H1 (cell line): ENCODE data around the gene TTC23. TPM values are rescaled to one million over a fixed set of nuclear protein-coding genes. Genes with fewer than 3 reads are reported as not detected.

Source experiments
- CTCF ChIA-PET: fragments of 300-600 bp; sonication (Branson Sonifier 250); formaldehyde crosslinking; loops from one replicate; lab custom pipeline; 2021; ENCODE audit not compliant: partially characterized antibody; lab: Charles Lee
- POLR2A ChIA-PET: fragments of 300-600 bp; sonication (Branson Sonifier 250); formaldehyde crosslinking; loops from one replicate; lab custom pipeline; 2021; ENCODE audit warnings: inconsistent platforms; ENCODE audit not compliant: partially characterized antibody; lab: Charles Lee
- DNase-seq, 2 experiments: peaks; one replicate each; pipeline versions ENCODE4 v3.0.0 to v3.0.0-alpha.2; 2010 to 2022; ENCODE audit warnings: low spot score in 2 of 2, low read depth in 1 of 2, mixed read lengths in 1 of 2
- FAIRE-seq: peaks from 2 replicates; lab custom pipeline; 2011; peaks lifted over from hg19 to GRCh38; lab: Jason Lieb, UNC
- H2AFZ ChIP-seq: 2 replicates; pipeline ENCODE4 v1.8.1; 2012; ENCODE audit warnings: low read length, inconsistent platforms
- H2AK5ac ChIP-seq: 2 replicates; pipeline ENCODE4 v1.6.1; 2013; ENCODE audit warnings: low read depth, low read length
- H2BK120ac ChIP-seq: replicated peaks from 2 replicates; pipeline ENCODE3; 2013; ENCODE audit warnings: low read depth, low read length, inconsistent platforms
- H2BK12ac ChIP-seq: 2 replicates; pipeline ENCODE4 v1.6.1; 2013; ENCODE audit warnings: low read depth, low read length
- H2BK15ac ChIP-seq: 2 replicates; pipeline ENCODE4 v1.6.1; 2013; ENCODE audit warnings: low read length
- H2BK20ac ChIP-seq: 2 replicates; pipeline ENCODE4 v1.6.1; 2013; ENCODE audit warnings: low read length
- H2BK5ac ChIP-seq: 2 replicates; pipeline ENCODE4 v1.6.1; 2013; ENCODE audit warnings: low read depth, low read length
- H3K14ac ChIP-seq: 2 replicates; pipeline ENCODE4 v1.6.1; 2013; ENCODE audit warnings: inconsistent platforms; ENCODE audit not compliant: insufficient read length
- H3K18ac ChIP-seq: 2 replicates; pipeline ENCODE4 v1.6.1; 2013; ENCODE audit warnings: low read length; ENCODE audit errors: extremely low read depth
- H3K23ac ChIP-seq: 2 replicates; pipeline ENCODE4 v1.6.1; 2013; ENCODE audit warnings: inconsistent platforms; ENCODE audit not compliant: insufficient read length
- H3K23me2 ChIP-seq: 2 replicates; pipeline ENCODE4 v1.6.1; 2013; ENCODE audit warnings: low read depth, low read length
- H3K27ac ChIP-seq: 2 replicates; pipeline ENCODE4 v1.6.1; 2011; ENCODE audit warnings: low read depth, low read length, inconsistent platforms
- H3K27me3 ChIP-seq, 4 experiments: replicated peaks in 1 of 4; 1 replicate in 1 of 4; 2 replicates in 3 of 4; pipeline versions ENCODE4 v1.6.1 to v1.8.1; 2011 to 2013; ENCODE audit warnings: low read length in 3 of 4, mild to moderate bottlenecking in 3 of 4, inconsistent platforms in 2 of 4, mixed read lengths in 2 of 4, moderate library complexity in 1 of 4; ENCODE audit not compliant: control insufficient read depth in 3 of 4, insufficient read depth in 3 of 4; ENCODE audit errors: extremely low read depth in 1 of 4
- H3K36me3 ChIP-seq, 4 experiments: 2 replicates each; pipeline versions ENCODE4 v1.6.1 to v1.8.1; 2011 to 2013; ENCODE audit warnings: mild to moderate bottlenecking in 4 of 4, low read length in 3 of 4, moderate library complexity in 2 of 4, control low read depth in 1 of 4, inconsistent platforms in 1 of 4; ENCODE audit not compliant: insufficient read depth in 4 of 4, control insufficient read depth in 2 of 4
- H3K4ac ChIP-seq: replicated peaks from 2 replicates; pipeline ENCODE3; 2013; ENCODE audit warnings: low read length, low read depth, mixed read lengths, inconsistent platforms; ENCODE audit not compliant: insufficient read length
- H3K4me1 ChIP-seq, 4 experiments: replicated peaks in 1 of 4; 1 replicate in 1 of 4; 2 replicates in 3 of 4; pipeline versions ENCODE4 v1.6.1 to v1.8.1; 2011 to 2013; ENCODE audit warnings: low read length in 3 of 4, inconsistent platforms in 2 of 4, mixed read lengths in 1 of 4; ENCODE audit not compliant: insufficient read depth in 4 of 4, control insufficient read depth in 3 of 4
- H3K4me2 ChIP-seq, 2 experiments: 2 replicates each; pipeline versions ENCODE4 v1.6.1 to v1.8.1; 2011 to 2013; ENCODE audit warnings: low read depth in 2 of 2, low read length in 2 of 2, control low read depth in 1 of 2, inconsistent platforms in 1 of 2, mild to moderate bottlenecking in 1 of 2; ENCODE audit not compliant: insufficient read depth in 1 of 2
- H3K4me3 ChIP-seq, 4 experiments: fragments of 200-600, 300-600 bp in 1 of 4; sonication (generic), shearing (Covaris generic), sonication (Bioruptor Twin) in 1 of 4; 2 replicates each; pipeline versions ENCODE4 v1.5.1 to v1.8.1; 2011 to 2016; ENCODE audit warnings: low read length in 4 of 4, low read depth in 3 of 4, control low read depth in 2 of 4, inconsistent platforms in 2 of 4, mild to moderate bottlenecking in 2 of 4, mixed read lengths in 1 of 4, moderate library complexity in 1 of 4; ENCODE audit not compliant: insufficient read depth in 2 of 4; ENCODE audit errors: extremely low read depth in 1 of 4
- H3K56ac ChIP-seq: replicated peaks from 2 replicates; pipeline ENCODE3; 2013; ENCODE audit warnings: low read depth, mild to moderate bottlenecking, mixed read lengths, low read length, inconsistent platforms; ENCODE audit not compliant: insufficient read length
- H3K79me1 ChIP-seq: 2 replicates; pipeline ENCODE4 v1.6.1; 2013; ENCODE audit warnings: low read depth, low read length, control low read depth
- H3K79me2 ChIP-seq, 2 experiments: 2 replicates each; pipeline versions ENCODE4 v1.6.1 to v1.8.1; 2012 to 2013; ENCODE audit warnings: low read length in 2 of 2, mild to moderate bottlenecking in 2 of 2, inconsistent platforms in 1 of 2; ENCODE audit not compliant: insufficient read depth in 2 of 2, control insufficient read depth in 1 of 2
- H3K9ac ChIP-seq, 4 experiments: replicated peaks in 1 of 4; 1 replicate in 1 of 4; 2 replicates in 3 of 4; pipeline versions ENCODE4 v1.6.1 to v1.8.1; 2011 to 2013; ENCODE audit warnings: low read depth in 3 of 4, low read length in 3 of 4, control low read depth in 2 of 4, mild to moderate bottlenecking in 2 of 4, moderate library complexity in 2 of 4, inconsistent platforms in 1 of 4; ENCODE audit errors: extremely low read depth in 1 of 4
- H3K9me3 ChIP-seq, 2 experiments: 2 replicates each; pipeline versions ENCODE4 v1.6.1 to v1.8.1; 2012 to 2013; ENCODE audit warnings: mild to moderate bottlenecking in 2 of 2, moderate library complexity in 2 of 2, control low read depth in 1 of 2, inconsistent platforms in 1 of 2, low read depth in 1 of 2, low read length in 1 of 2, mixed read lengths in 1 of 2; ENCODE audit not compliant: insufficient read depth in 2 of 2
- H4K20me1 ChIP-seq, 2 experiments: replicated peaks in 1 of 2; 2 replicates each; pipeline versions ENCODE3 to v1.8.1; 2011 to 2013; ENCODE audit warnings: inconsistent platforms in 2 of 2, low read length in 2 of 2, mild to moderate bottlenecking in 1 of 2; ENCODE audit not compliant: insufficient read depth in 2 of 2, control insufficient read depth in 1 of 2
- H4K5ac ChIP-seq: 2 replicates; pipeline ENCODE4 v1.6.1; 2013; ENCODE audit warnings: low read length, low read depth, mixed read lengths, inconsistent platforms; ENCODE audit not compliant: insufficient read length
- H4K8ac ChIP-seq: 2 replicates; pipeline ENCODE4 v1.8.0; 2013; ENCODE audit warnings: mild to moderate bottlenecking, moderate library complexity, low read length, inconsistent platforms; ENCODE audit not compliant: insufficient read depth; ENCODE audit errors: extremely low read depth
- H4K91ac ChIP-seq: replicated peaks from 2 replicates; pipeline ENCODE3; 2013; ENCODE audit warnings: low read length, mixed read lengths, inconsistent platforms; ENCODE audit not compliant: insufficient read length
- HDAC6 ChIP-seq: IDR thresholded peaks from one replicate; pipeline ENCODE4 v1.7.1; 2012; ENCODE audit warnings: low read depth, mild to moderate bottlenecking, inconsistent platforms, low read length, moderate library complexity
- KDM5A ChIP-seq: fragments of 200-600 bp; IDR thresholded peaks from 2 replicates; pipeline ENCODE4 v1.7.1; 2012; ENCODE audit warnings: mild to moderate bottlenecking, low read length, inconsistent platforms, mixed read lengths
- NRF1 ChIP-seq: IDR thresholded peaks from 2 replicates; pipeline ENCODE4 v1.6.1; 2011; ENCODE audit warnings: mild to moderate bottlenecking, low read depth, low read length, improper control_type of control experiment
- PHF8 ChIP-seq: fragments of 200-600 bp; sonication (generic); conservative IDR thresholded peaks from 2 replicates; pipeline ENCODE4 v1.7.1; 2012; ENCODE audit warnings: low read depth, mild to moderate bottlenecking, inconsistent platforms, low read length, moderate library complexity
- POU5F1 ChIP-seq: IDR thresholded peaks from 2 replicates; pipeline ENCODE4 v1.6.1; 2011; ENCODE audit warnings: low read depth, mild to moderate bottlenecking, low read length, moderate library complexity
- WGBS, 2 experiments: shearing (Covaris generic) in 1 of 2; methylation state at CpG; one replicate each; pipeline versions ENCODE4 v1.1.6 to v1.1.7; 2013 to 2015; ENCODE audit warnings: low lambda C conversion rate in 2 of 2, mixed read lengths in 2 of 2, inconsistent platforms in 1 of 2, low coverage in 1 of 2, missing lambda C conversion rate in 1 of 2; ENCODE audit not compliant: insufficient replicate concordance in 2 of 2, insufficient coverage in 1 of 2, insufficient read length in 1 of 2; ENCODE audit errors: extremely low coverage in 1 of 2, missing lambda C conversion rate in 1 of 2; 5-methylcytosine and 5-hydroxymethylcytosine counted together
- polyA plus RNA-seq, 7 experiments: library from polyadenylated mRNA; depleted of rRNA in 3 of 7; stranded (reverse) in 5 of 7; unstranded in 2 of 7; fragments of >200 nt in 5 of 7; fragments of 200-250 nt in 2 of 7; gene quantifications; 1 replicate in 5 of 7; 2 replicates in 1 of 7; 4 replicates in 1 of 7; pipeline versions ENCODE4 v1.2.1 to v1.2.3, GENCODE V29; 2011 to 2013; ENCODE audit warnings: missing spikeins in 2 of 7, mixed read lengths in 2 of 7
- total RNA-seq: library from RNA; stranded (reverse); fragmentation: NEBNext Ultra II Directional; extraction: Animal tissue kit (Norgen Biotek cat#: 25700); gene quantifications from 2 replicates; pipeline ENCODE4 v1.2.1, GENCODE V29; 2021
- TF ChIP-seq, protein P1 (sequence below): IDR thresholded peaks from 2 replicates; pipeline ENCODE4 v1.6.1; 2012; ENCODE audit warnings: inconsistent platforms

TTC23 gene
- total and polyA plus RNA-seq, 2 of the 8 experiments (the other 6 are each of a cell fraction or from before 2014, with no cell fraction given): 4.8 to 23.0 TPM

DNA sequence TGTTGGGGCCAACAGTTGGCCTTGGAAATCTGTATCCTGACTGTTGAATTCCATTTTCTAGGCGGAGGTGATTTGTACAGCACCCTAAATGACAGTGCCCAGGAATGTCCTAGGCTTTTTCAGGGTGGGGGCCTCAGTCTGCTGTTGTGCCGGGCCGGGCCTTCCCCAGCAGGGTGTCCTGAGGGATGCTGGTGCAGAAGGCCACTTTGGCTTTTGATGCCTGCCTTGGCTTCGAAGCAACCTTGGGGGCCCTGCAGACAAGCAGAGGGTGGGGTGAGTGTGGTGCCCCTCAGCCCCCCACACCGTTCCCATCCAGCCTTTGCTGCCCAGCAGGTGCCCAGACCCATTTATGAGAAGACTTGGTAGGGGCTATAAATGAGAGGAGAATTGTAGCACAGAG lies 111.5 kb downstream of the TTC23 start:
- H3K27ac ChIP-seq: no peak overlapping the region
- H3K9me3 ChIP-seq: no peaks in the 10 kb centered on the region
- H4K8ac ChIP-seq: no peak overlapping the region; the same call in 1 of the 2 replicates
- DNase-seq: no peak
- no peak for FAIRE-seq
- H3K36me3 ChIP-seq: no peaks in the 10 kb centered on the region
- no peak overlapping the region for H2BK5ac ChIP-seq
- no peak overlapping the region for H2AFZ ChIP-seq
- no peak overlapping the region for H3K4me2 ChIP-seq
- no peak overlapping the region for H2AK5ac ChIP-seq
- H3K14ac ChIP-seq: no peak overlapping the region
- H3K4ac ChIP-seq: no peak overlapping the region
- H3K56ac ChIP-seq: no peak overlapping the region
- no peak overlapping the region for H4K5ac ChIP-seq
- no peak overlapping the region for H2BK15ac ChIP-seq
- no peaks in the 10 kb centered on the region for H3K27me3 ChIP-seq
- H2BK20ac ChIP-seq: no peak overlapping the region
- no peak overlapping the region for H3K18ac ChIP-seq
- no peaks in the 10 kb centered on the region for H3K79me2 ChIP-seq
- H3K23ac ChIP-seq: no peak overlapping the region
- no peaks in the 10 kb centered on the region for H3K79me1 ChIP-seq
- no peak overlapping the region for H3K9ac ChIP-seq
- no peak overlapping the region for H4K91ac ChIP-seq
- H2BK120ac ChIP-seq: no peak overlapping the region
- no peak overlapping the region for H3K4me3 ChIP-seq
- POLR2A ChIA-PET: no interaction called here
- CTCF ChIA-PET: interaction anchor here (0.6 to 1.1 kb wide), 3 partner anchors 10 to 31 kb away, joined by 3 read pairs; no protein-coding TSS in a partner anchor
- no peaks in the 10 kb centered on the region for H4K20me1 ChIP-seq
- H3K23me2 ChIP-seq: no peaks in the 10 kb centered on the region
- H3K4me1 ChIP-seq: peaks cover 2 to 21% (median 12%) of the 10 kb centered on the region in 4 experiments
- H2BK12ac ChIP-seq: no peak overlapping the region
- 84% methylated on average over 5 of the region's 5 CpGs; no CpG with 5 or more reads in 1 of the 2 experiments for WGBS, 2 experiments
- TF ChIP-seq KDM5A: no peak
- TF ChIP-seq, protein P1, sequence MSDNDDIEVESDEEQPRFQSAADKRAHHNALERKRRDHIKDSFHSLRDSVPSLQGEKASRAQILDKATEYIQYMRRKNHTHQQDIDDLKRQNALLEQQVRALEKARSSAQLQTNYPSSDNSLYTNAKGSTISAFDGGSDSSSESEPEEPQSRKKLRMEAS: no peak
- no peak for TF ChIP-seq PHF8
- no peak for TF ChIP-seq NRF1
- TF ChIP-seq POU5F1: no peak
- TF ChIP-seq HDAC6: no peak
